Neural progenitor cell (in vitro differentiated cells): ENCODE results near the gene CCDC158. TPM values are rescaled to one million over a fixed set of nuclear protein-coding genes. Genes with fewer than 3 reads are reported as not detected.

Experiments
- DNase-seq: peaks from one replicate; pipeline ENCODE4 v3.0.0-alpha.2; 2016; ENCODE audit warnings: low spot score
- H2AFZ ChIP-seq: fragments of 200-600 bp; sonication (generic); replicated peaks from 2 replicates; pipeline ENCODE4 v1.6.1; 2016; ENCODE audit warnings: antibody characterized with exemption
- H3F3A ChIP-seq: fragments of 200-600 bp; sonication (generic); 2 replicates; pipeline ENCODE4 v1.6.1; 2016; ENCODE audit warnings: antibody characterized with exemption, low read depth
- H3K27ac ChIP-seq: fragments of 200-600 bp; sonication (generic); 2 replicates; pipeline ENCODE4 v1.5.1; 2016; ENCODE audit warnings: mild to moderate bottlenecking
- H3K27me3 ChIP-seq: fragments of 200-600 bp; sonication (generic); 2 replicates; pipeline ENCODE4 v1.6.1; 2016; ENCODE audit warnings: mild to moderate bottlenecking, moderate library complexity
- H3K36me3 ChIP-seq: fragments of 200-600 bp; sonication (generic); 2 replicates; pipeline ENCODE4 v1.5.1; 2016
- H3K4me1 ChIP-seq: fragments of 200-600 bp; sonication (generic); 2 replicates; pipeline ENCODE4 v1.6.1; 2016; ENCODE audit warnings: mixed run types
- H3K4me2 ChIP-seq: fragments of 200-600 bp; sonication (generic); 2 replicates; pipeline ENCODE4 v1.6.1; 2016
- H3K4me3 ChIP-seq: fragments of 200-600 bp; sonication (generic); 2 replicates; pipeline ENCODE4 v1.5.1; 2016
- H3K79me2 ChIP-seq: fragments of 200-600 bp; sonication (generic); 2 replicates; pipeline ENCODE4 v1.6.1; 2016; ENCODE audit warnings: low read depth
- H3K9ac ChIP-seq: fragments of 200-600 bp; sonication (generic); 2 replicates; pipeline ENCODE4 v1.6.1; 2016
- H3K9me3 ChIP-seq: fragments of 200-600 bp; sonication (generic); 2 replicates; pipeline ENCODE4 v1.5.1; 2016; ENCODE audit warnings: low read depth
- H4K20me1 ChIP-seq: fragments of 200-600 bp; sonication (generic); 2 replicates; pipeline ENCODE4 v1.6.1; 2016; ENCODE audit warnings: low read depth
- H3K27ac Mint-ChIP-seq: 3 replicates; pipeline ENCODE4 v1.8.0; 2021; ENCODE audit warnings: mixed read lengths
- H3K27me3 Mint-ChIP-seq: 2 replicates; pipeline ENCODE4 v1.8.0; 2022; ENCODE audit warnings: low read depth, mild to moderate bottlenecking, inconsistent platforms, moderate library complexity, mixed read lengths; ENCODE audit not compliant: insufficient read depth
- H3K36me3 Mint-ChIP-seq: 3 replicates; pipeline ENCODE4 v1.8.0; 2021; ENCODE audit warnings: mixed read lengths
- H3K4me1 Mint-ChIP-seq: 3 replicates; pipeline ENCODE4 v1.8.0; 2021; ENCODE audit warnings: mixed read lengths
- H3K4me3 Mint-ChIP-seq: 3 replicates; pipeline ENCODE4 v1.8.0; 2021; ENCODE audit warnings: mild to moderate bottlenecking, moderate library complexity, mixed read lengths
- H3K9me3 Mint-ChIP-seq: 3 replicates; pipeline ENCODE4 v1.8.0; 2020; ENCODE audit warnings: mixed read lengths
- CTCF ChIP-seq: fragments of 200-600 bp; sonication (generic); IDR thresholded peaks from 2 replicates; pipeline ENCODE4 v1.5.1; 2017; ENCODE audit warnings: antibody characterized with exemption, mild to moderate bottlenecking
- EZH2 ChIP-seq: fragments of 200-600 bp; sonication (generic); IDR thresholded peaks from 2 replicates; pipeline ENCODE4 v1.6.1; 2017; ENCODE audit warnings: antibody characterized with exemption, mild to moderate bottlenecking, moderate library complexity
- EZH2phosphoT487 ChIP-seq: fragments of 200-600 bp; sonication (generic); IDR thresholded peaks from 2 replicates; pipeline ENCODE4 v1.6.1; 2017; ENCODE audit warnings: antibody characterized with exemption
- total RNA-seq: library from RNA; depleted of rRNA; stranded (reverse); fragments of >200 nt; gene quantifications from 2 replicates; pipeline ENCODE4 v1.2.3, GENCODE V29; 2015; ENCODE audit warnings: low replicate concordance

Gene CCDC158
- total RNA-seq, 1 donor from 2014 or later: not detected

- Histone ChIP-seq H3K36me3 (no peaks in the 10 kb centered on the region), H4K20me1 (no peaks in the 10 kb centered on the region), H3K79me2 (no peaks in the 10 kb centered on the region), H3F3A (no peaks in the 10 kb centered on the region), H3K4me3 (no peak overlapping the region), H3K27me3 (no peaks in the 10 kb centered on the region), H3K4me2 (no peak overlapping the region), H3K27ac (no peak overlapping the region), H3K9ac (no peak overlapping the region), H3K9me3 (no peaks in the 10 kb centered on the region), H2AFZ (no peak overlapping the region), H3K4me1 (no peaks in the 10 kb centered on the region)
- no peaks in the 10 kb centered on the region for H3K9me3 Mint-ChIP-seq
- no peaks in the 10 kb centered on the region for H3K4me1 Mint-ChIP-seq
- no peak for DNase-seq
- H3K27me3 Mint-ChIP-seq: no peaks in the 10 kb centered on the region
- no peak overlapping the region for H3K27ac Mint-ChIP-seq
- H3K36me3 Mint-ChIP-seq: no peaks in the 10 kb centered on the region
- no peak for TF ChIP-seq CTCF
- TF ChIP-seq EZH2: no peak
- no peak for TF ChIP-seq EZH2phosphoT487
- H3K4me3 Mint-ChIP-seq: no peak overlapping the region
These were observed 150.4 kb downstream of the CCDC158 start for GRCh38 chr4:76270244-76271175.

- no peak overlapping the region for H3K4me2 ChIP-seq
- Mint-ChIP-seq H3K4me3 (no peak overlapping the region), H3K27ac (no peak overlapping the region), H3K4me1 (no peaks in the 10 kb centered on the region), H3K9me3 (no peaks in the 10 kb centered on the region), H3K27me3 (no peaks in the 10 kb centered on the region), H3K36me3 (no peaks in the 10 kb centered on the region)
- no peaks in the 10 kb centered on the region for H3F3A ChIP-seq
- H4K20me1 ChIP-seq: no peaks in the 10 kb centered on the region
- no peaks in the 10 kb centered on the region for H3K4me1 ChIP-seq
- H3K79me2 ChIP-seq: no peaks in the 10 kb centered on the region
- H3K9ac ChIP-seq: no peak overlapping the region
- DNase-seq: no peak
- no peaks in the 10 kb centered on the region for H3K9me3 ChIP-seq
- no peaks in the 10 kb centered on the region for H3K36me3 ChIP-seq
- no peak overlapping the region for H3K4me3 ChIP-seq
- H3K27ac ChIP-seq: no peak overlapping the region
- H3K27me3 ChIP-seq: no peaks in the 10 kb centered on the region
- no peak overlapping the region for H2AFZ ChIP-seq
- no peak for TF ChIP-seq EZH2phosphoT487
- no peak for TF ChIP-seq EZH2
- TF ChIP-seq CTCF: no peak
These were observed 153.1 kb downstream of the CCDC158 start for GRCh38 chr4:76267811-76268210.

- H3K4me2 ChIP-seq: no peak overlapping the region
- H3K36me3 Mint-ChIP-seq: no peaks in the 10 kb centered on the region
- no peak overlapping the region for H3K27ac Mint-ChIP-seq
- H4K20me1 ChIP-seq: no peaks in the 10 kb centered on the region
- no peaks in the 10 kb centered on the region for H3K4me1 ChIP-seq
- no peak overlapping the region for H3K9ac ChIP-seq
- no peak for TF ChIP-seq EZH2phosphoT487
- TF ChIP-seq EZH2: no peak
- TF ChIP-seq CTCF: no peak
- no peak overlapping the region for H3K27ac ChIP-seq
- no peak for DNase-seq
- no peaks in the 10 kb centered on the region for H3K9me3 ChIP-seq
- H3K36me3 ChIP-seq: no peaks in the 10 kb centered on the region
- H2AFZ ChIP-seq: no peak overlapping the region
- no peak overlapping the region for H3K4me3 ChIP-seq
- no peaks in the 10 kb centered on the region for H3K9me3 Mint-ChIP-seq
- H3K27me3 Mint-ChIP-seq: no peaks in the 10 kb centered on the region
- H3K4me1 Mint-ChIP-seq: no peaks in the 10 kb centered on the region
- H3K27me3 ChIP-seq: no peaks in the 10 kb centered on the region
- H3K79me2 ChIP-seq: no peaks in the 10 kb centered on the region
- H3K4me3 Mint-ChIP-seq: no peak overlapping the region
- no peaks in the 10 kb centered on the region for H3F3A ChIP-seq
These were observed 154.3 kb downstream of the CCDC158 start for GRCh38 chr4:76266627-76267026.
